ENCODE data around the gene AMELX. TPM values are rescaled to one million over a fixed set of nuclear protein-coding genes. Genes with fewer than 3 reads are reported as not detected.

AMELX gene
- total RNA-seq (not detected), polyA plus RNA-seq (not detected)

GRCh38 chrX:11293113-11293512, at the start of gene AMELX:
Gene AMELX (plus strand): TSS chrX:11293413. CDS start chrX:11294789, 1,376 bp downstream.
- FAIRE-seq (no peak), ATAC-seq (no peak), DNase-seq (no peak)
- WGBS, 2 donors, result 62 to 73% methylated on average over 2 of the region's 2 CpGs
- H3K9me3 ChIP-seq, result no peaks in the 10 kb centered on the region
- TF ChIP-seq CTCF (IDR thresholded peaks at IDR 0.05), result no peak
- no peak within 1 kb of the TSS for H3K4me3 ChIP-seq
- no peak within 1 kb of the TSS for H3K27ac ChIP-seq
- intact Hi-C loops (cut with DNase I), result no loop called here
- H3K27me3 ChIP-seq, result peaks cover 0 to 4% (median 2%) of the 10 kb centered on the region in 4 donors
- H3K4me1 ChIP-seq, result no peaks in the 10 kb centered on the region
- no peaks in the 10 kb centered on the region for H3K36me3 ChIP-seq

GRCh38 chrX:11244636-11245035, 48.6 kb upstream of the AMELX start:
- FAIRE-seq (no peak), DNase-seq (no peak), ATAC-seq (peak in 1 of 4 donors; percentile 40)
- Histone ChIP-seq H3K4me3 (no peak overlapping the region), H3K9me3 (no peaks in the 10 kb centered on the region), H3K27ac (no peak overlapping the region), H3K27me3 (peaks cover 0 to 17% (median 0%) of the 10 kb centered on the region in 4 donors), H3K4me1 (no peaks in the 10 kb centered on the region), H3K36me3 (no peaks in the 10 kb centered on the region)
- intact Hi-C loops (cut with DNase I), result no loop called here
- TF ChIP-seq CTCF (IDR thresholded peaks at IDR 0.05), result no peak
- WGBS, 2 donors, result 12 to 13% methylated on average over 2 of the region's 2 CpGs

GRCh38 chrX:11254417-11255109, 38.6 kb upstream of the AMELX start:
- no peak for DNase-seq
- no peak overlapping the region for H3K27ac ChIP-seq
- intact Hi-C loops (cut with DNase I), result no loop called here

GRCh38 chrX:11257290-11257689, 35.9 kb upstream of the AMELX start:
- H3K9me3 ChIP-seq, result no peaks in the 10 kb centered on the region
- no peak overlapping the region for H3K27ac ChIP-seq
- no peaks in the 10 kb centered on the region for H3K36me3 ChIP-seq
- peaks cover 0 to 10% (median 0%) of the 10 kb centered on the region in 4 donors for H3K27me3 ChIP-seq
- H3K4me1 ChIP-seq, result no peaks in the 10 kb centered on the region
- H3K4me3 ChIP-seq, result no peak overlapping the region
- 65 to 89% methylated on average over 2 of the region's 2 CpGs for WGBS, 2 donors
- TF ChIP-seq CTCF (IDR thresholded peaks at IDR 0.05), result no peak
- intact Hi-C loops (cut with DNase I), result no loop called here
- peak; percentile 54 for FAIRE-seq
- no peak for ATAC-seq
- DNase-seq, result no peak

More at GRCh38 chrX:11254417-11255109, 38.6 kb upstream of the AMELX start:
- no peak for TF ChIP-seq CTCF (IDR thresholded peaks at IDR 0.05)
- no peak for FAIRE-seq
- ATAC-seq, result peak in 1 of 4 donors; percentile 45
- H3K36me3 ChIP-seq, result no peaks in the 10 kb centered on the region
- H3K4me1 ChIP-seq, result no peaks in the 10 kb centered on the region
- H3K4me3 ChIP-seq, result no peak overlapping the region
- H3K27me3 ChIP-seq, result no peaks in the 10 kb centered on the region
- H3K9me3 ChIP-seq, result no peaks in the 10 kb centered on the region
- 73 to 74% methylated on average over 5 of the region's 5 CpGs for WGBS, 2 donors

GRCh38 chrX:11257711-11258110, 35.5 kb upstream of the AMELX start:
- Histone ChIP-seq H3K27me3 (peaks cover 0 to 10% (median 0%) of the 10 kb centered on the region in 4 donors), H3K4me1 (no peaks in the 10 kb centered on the region), H3K9me3 (no peaks in the 10 kb centered on the region), H3K36me3 (no peaks in the 10 kb centered on the region), H3K27ac (no peak overlapping the region), H3K4me3 (no peak overlapping the region)
- intact Hi-C loops (cut with DNase I), result no loop called here
- TF ChIP-seq CTCF (IDR thresholded peaks at IDR 0.05), result no peak
- FAIRE-seq (no peak), DNase-seq (no peak), ATAC-seq (no peak)
- 42 to 52% methylated on average over 2 of the region's 2 CpGs for WGBS, 2 donors
